C4-2B (cell line): ENCODE measurements around the gene CEACAM3.

Experiments
- ZFX ChIP-seq: fragments of 450-650 bp; IDR thresholded peaks from 2 replicates; pipeline ENCODE4 v1.6.1; 2017
- TF ChIP-seq, protein P1 (sequence below): fragments of 450-650 bp; conservative IDR thresholded peaks from 2 replicates; pipeline ENCODE4 v1.5.1; 2017; ENCODE audit warnings: mild to moderate bottlenecking

DNA sequence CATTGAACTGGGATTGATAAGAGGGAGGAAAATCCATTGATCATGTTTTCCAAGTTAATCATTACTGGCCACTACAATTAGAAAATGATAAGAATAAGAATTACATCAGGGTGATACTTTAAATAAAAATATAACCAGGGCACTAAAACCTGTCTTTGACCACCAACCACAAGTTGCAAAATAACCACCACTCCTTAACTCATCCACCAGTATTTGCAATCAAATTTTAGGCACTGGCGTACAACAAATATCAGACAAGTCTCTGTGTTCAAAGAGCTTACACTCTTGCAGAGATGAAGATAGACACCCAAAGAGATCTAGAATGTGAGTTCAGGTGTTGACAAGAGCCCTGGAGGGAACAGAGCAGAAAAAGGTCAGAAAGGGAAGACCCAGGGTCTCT, 514 bp downstream of the CEACAM3 start:
- TF ChIP-seq, protein P1, sequence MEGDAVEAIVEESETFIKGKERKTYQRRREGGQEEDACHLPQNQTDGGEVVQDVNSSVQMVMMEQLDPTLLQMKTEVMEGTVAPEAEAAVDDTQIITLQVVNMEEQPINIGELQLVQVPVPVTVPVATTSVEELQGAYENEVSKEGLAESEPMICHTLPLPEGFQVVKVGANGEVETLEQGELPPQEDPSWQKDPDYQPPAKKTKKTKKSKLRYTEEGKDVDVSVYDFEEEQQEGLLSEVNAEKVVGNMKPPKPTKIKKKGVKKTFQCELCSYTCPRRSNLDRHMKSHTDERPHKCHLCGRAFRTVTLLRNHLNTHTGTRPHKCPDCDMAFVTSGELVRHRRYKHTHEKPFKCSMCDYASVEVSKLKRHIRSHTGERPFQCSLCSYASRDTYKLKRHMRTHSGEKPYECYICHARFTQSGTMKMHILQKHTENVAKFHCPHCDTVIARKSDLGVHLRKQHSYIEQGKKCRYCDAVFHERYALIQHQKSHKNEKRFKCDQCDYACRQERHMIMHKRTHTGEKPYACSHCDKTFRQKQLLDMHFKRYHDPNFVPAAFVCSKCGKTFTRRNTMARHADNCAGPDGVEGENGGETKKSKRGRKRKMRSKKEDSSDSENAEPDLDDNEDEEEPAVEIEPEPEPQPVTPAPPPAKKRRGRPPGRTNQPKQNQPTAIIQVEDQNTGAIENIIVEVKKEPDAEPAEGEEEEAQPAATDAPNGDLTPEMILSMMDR = no peak
- TF ChIP-seq ZFX = no peak
